Mucosa of rectum (tissue), 2 donors: ENCODE measurements around the gene TUBGCP6.

Experiments used
- H3K27ac ChIP-seq, 2 donors: one replicate each; pipeline ENCODE4 v1.7.0; 2013; ENCODE audit warnings: inconsistent platforms in 2 of 2, low read depth in 2 of 2, low read length in 2 of 2
- H3K27me3 ChIP-seq, 2 donors: one replicate each; pipeline ENCODE4 v1.7.0; 2013; ENCODE audit warnings: low read length in 2 of 2; ENCODE audit not compliant: control insufficient read depth in 2 of 2, insufficient read depth in 2 of 2
- H3K36me3 ChIP-seq, 2 donors: one replicate each; pipeline ENCODE4 v1.7.0; 2013; ENCODE audit warnings: low read length in 2 of 2; ENCODE audit not compliant: control insufficient read depth in 2 of 2, insufficient read depth in 2 of 2
- H3K4me1 ChIP-seq, 2 donors: one replicate each; pipeline ENCODE4 v1.7.0; 2013; ENCODE audit warnings: low read length in 2 of 2, mild to moderate bottlenecking in 1 of 2; ENCODE audit not compliant: control insufficient read depth in 2 of 2, insufficient read depth in 2 of 2
- H3K4me3 ChIP-seq, 2 donors: one replicate each; pipeline ENCODE4 v1.7.0; 2013; ENCODE audit warnings: low read length in 2 of 2
- H3K9ac ChIP-seq, 2 donors: one replicate each; pipeline ENCODE4 v1.7.0; 2013; ENCODE audit warnings: low read length in 2 of 2, low read depth in 1 of 2, mild to moderate bottlenecking in 1 of 2
- H3K9me3 ChIP-seq, 2 donors: one replicate each; pipeline ENCODE4 v1.7.0; 2013; ENCODE audit warnings: low read length in 2 of 2; ENCODE audit not compliant: control insufficient read depth in 2 of 2
- donor health status: healthy.
- donor health status: Normal muscosa, but diverticular disease.

Gene TUBGCP6

GRCh38 chr22:50194037-50194805 is 50.6 kb downstream of the TUBGCP6 start:
- Histone ChIP-seq H3K27ac (no peak overlapping the region), H3K36me3 (peaks cover 20 to 23% of the 10 kb centered on the region in 2 donors), H3K27me3 (no peaks in the 10 kb centered on the region), H3K4me3 (no peak overlapping the region), H3K9me3 (no peaks in the 10 kb centered on the region), H3K9ac (no peak overlapping the region), H3K4me1 (peaks cover 32 to 34% of the 10 kb centered on the region in 2 donors)

- Histone ChIP-seq H3K4me1 (peaks cover 36 to 39% of the 10 kb centered on the region in 2 donors), H3K36me3 (peaks cover 20 to 23% of the 10 kb centered on the region in 2 donors), H3K27ac (no peak overlapping the region), H3K9me3 (no peaks in the 10 kb centered on the region), H3K4me3 (no peak overlapping the region), H3K27me3 (no peaks in the 10 kb centered on the region), H3K9ac (no peak overlapping the region)
These were observed 51.2 kb downstream of the TUBGCP6 start for GRCh38 chr22:50193621-50194020.

GRCh38 chr22:50192436-50193204 is 52.2 kb downstream of the TUBGCP6 start:
- H3K4me1 ChIP-seq, result peaks cover 36 to 39% of the 10 kb centered on the region in 2 donors
- H3K4me3 ChIP-seq, result peak overlapping the region in 1 of 2 donors; percentile 28
- H3K27ac ChIP-seq, result peak overlapping the region; percentile 20 to 95
- H3K9me3 ChIP-seq, result no peaks in the 10 kb centered on the region
- H3K9ac ChIP-seq, result no peak overlapping the region
- H3K36me3 ChIP-seq, result peaks cover 16 to 20% of the 10 kb centered on the region in 2 donors
- H3K27me3 ChIP-seq, result no peaks in the 10 kb centered on the region

- peaks cover 13 to 18% of the 10 kb centered on the region in 2 donors for H3K36me3 ChIP-seq
- H3K27ac ChIP-seq, result peak overlapping the region; percentile 94 to 95
- H3K9ac ChIP-seq, result peak overlapping the region; percentile 82 to 83
- H3K27me3 ChIP-seq, result no peaks in the 10 kb centered on the region
- H3K9me3 ChIP-seq, result no peaks in the 10 kb centered on the region
- H3K4me1 ChIP-seq, result peaks cover 45 to 48% of the 10 kb centered on the region in 2 donors
- H3K4me3 ChIP-seq, result peak overlapping the region; percentile 79
These were observed 53.7 kb downstream of the TUBGCP6 start for GRCh38 chr22:50190941-50191741.

- no peaks in the 10 kb centered on the region for H3K27me3 ChIP-seq
- H3K27ac ChIP-seq, result peak overlapping the region; percentile 94 to 95
- peak overlapping the region; percentile 79 for H3K4me3 ChIP-seq
- H3K9me3 ChIP-seq, result no peaks in the 10 kb centered on the region
- peak overlapping the region; percentile 82 to 83 for H3K9ac ChIP-seq
- H3K36me3 ChIP-seq, result peaks cover 9 to 18% of the 10 kb centered on the region in 2 donors
- H3K4me1 ChIP-seq, result peaks cover 46 to 49% of the 10 kb centered on the region in 2 donors
These were observed 54.5 kb downstream of the TUBGCP6 start for GRCh38 chr22:50190182-50190940.

GRCh38 chr22:50189849-50190181 is 55.0 kb downstream of the TUBGCP6 start:
- Histone ChIP-seq H3K36me3 (peaks cover 8 to 14% of the 10 kb centered on the region in 2 donors), H3K27ac (peak overlapping the region; percentile 94 to 95), H3K4me3 (peak overlapping the region; percentile 79), H3K27me3 (no peaks in the 10 kb centered on the region), H3K9me3 (no peaks in the 10 kb centered on the region), H3K4me1 (peaks cover 49 to 52% of the 10 kb centered on the region in 2 donors), H3K9ac (peak overlapping the region; percentile 82 to 83)

- Histone ChIP-seq H3K36me3 (peaks cover 3 to 9% of the 10 kb centered on the region in 2 donors), H3K9ac (peak overlapping the region; percentile 82 to 83), H3K27ac (peak overlapping the region; percentile 94 to 95), H3K27me3 (no peaks in the 10 kb centered on the region), H3K4me3 (no peak overlapping the region), H3K9me3 (no peaks in the 10 kb centered on the region), H3K4me1 (peaks cover 49 to 53% of the 10 kb centered on the region in 2 donors)
These were observed 55.5 kb downstream of the TUBGCP6 start for GRCh38 chr22:50189184-50189848.

- Histone ChIP-seq H3K27ac (peak overlapping the region in 1 of 2 donors; percentile 95), H3K4me3 (no peak overlapping the region), H3K36me3 (peaks cover 0 to 3% of the 10 kb centered on the region in 2 donors), H3K27me3 (no peaks in the 10 kb centered on the region), H3K4me1 (peaks cover 51 to 60% of the 10 kb centered on the region in 2 donors), H3K9ac (peak overlapping the region in 1 of 2 donors; percentile 32), H3K9me3 (no peaks in the 10 kb centered on the region)
These were observed 56.5 kb downstream of the TUBGCP6 start for GRCh38 chr22:50188356-50188755.
